Mammary epithelial cell (primary cell): ENCODE data around the gene EP400.

Experiments
- CTCF ChIP-seq, 2 donors: IDR thresholded peaks in 1 of 2; conservative IDR thresholded peaks in 1 of 2; 2 replicates each; pipeline ENCODE4 v1.5.1; 2011 to 2012; ENCODE audit warnings: inconsistent platforms in 2 of 2, low read length in 2 of 2, mild to moderate bottlenecking in 2 of 2, control low read depth in 1 of 2, low read depth in 1 of 2; ENCODE audit not compliant: insufficient read depth in 1 of 2; ENCODE audit errors: extremely low read depth in 1 of 2
- EZH2 ChIP-seq: IDR thresholded peaks from 2 replicates; pipeline ENCODE4 v1.6.1; 2012; ENCODE audit warnings: low read length, inconsistent platforms, borderline replicate concordance

DNA sequence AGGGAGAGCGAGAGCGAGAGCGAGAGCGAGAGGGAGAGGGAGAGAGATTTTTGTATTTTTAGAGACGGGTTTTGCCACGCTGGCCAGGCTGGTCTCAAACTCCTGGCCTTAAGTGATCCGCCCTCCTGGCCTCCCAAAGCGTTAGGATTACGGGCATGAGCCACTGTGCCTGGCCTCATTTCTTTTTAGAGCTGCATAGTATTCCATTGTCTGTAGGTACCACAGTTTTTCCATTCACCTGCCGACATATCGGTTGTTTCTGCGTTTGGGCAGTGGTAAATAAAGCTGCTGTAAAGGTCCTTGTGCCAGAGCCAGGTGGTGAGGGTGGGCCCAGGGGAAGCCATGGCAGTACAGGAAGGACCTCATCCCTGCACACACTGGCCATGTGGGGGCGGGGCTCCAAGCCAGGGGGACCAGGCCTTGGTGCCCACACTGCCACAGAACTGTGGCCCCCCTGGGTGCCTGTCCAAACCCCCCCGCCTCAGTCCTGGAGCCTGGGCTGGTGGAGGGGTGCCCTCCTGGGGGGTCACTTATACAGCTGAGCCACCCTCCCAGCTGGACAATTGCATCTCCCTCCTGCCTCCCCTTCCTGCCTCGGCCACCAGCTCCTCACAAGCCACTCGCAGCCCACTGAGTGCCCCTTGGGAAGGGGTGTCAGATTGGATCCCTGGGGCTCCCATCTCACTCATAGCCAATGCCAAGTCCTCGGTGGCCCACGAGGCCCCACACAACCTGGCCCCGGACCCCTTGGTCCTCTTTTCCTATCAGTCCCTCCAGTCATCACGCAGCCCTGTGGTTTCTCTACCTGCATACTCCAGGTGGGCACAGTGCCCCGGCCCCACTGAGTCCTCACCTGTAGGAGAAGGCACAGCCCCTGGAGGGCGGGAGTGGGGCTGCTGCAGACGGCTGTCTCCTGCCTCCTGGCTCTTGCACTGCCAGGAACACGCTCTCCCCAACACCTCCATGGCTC, 22.3 kb upstream of the EP400 start:
- TF ChIP-seq CTCF (conservative IDR thresholded peaks at IDR 0.05 in 1 of 2, IDR thresholded peaks at IDR 0.05 in 1 of 2; ENCODE audit: extremely low read depth in 1 of 2, insufficient read depth in 1 of 2, low read depth in 1 of 2, low read length in 2 of 2) (no peak), EZH2 (no peak)
